NCI-H2196 (cell line): ENCODE measurements around the gene CTDNEP1.

ENCODE experiments used
- DNase-seq: peaks from one replicate; lab custom pipeline; 2025; ENCODE audit not compliant: unreplicated experiment; lab: John Stamatoyannopoulos, UW

CTDNEP1 gene

GRCh38 chr17:7232114-7232513, 19.4 kb downstream of the CTDNEP1 start:
- no peak for DNase-seq

GRCh38 chr17:7229504-7229903, 22.0 kb downstream of the CTDNEP1 start:
- DNase-seq, result no peak

- DNase-seq, result no peak
Measured at GRCh38 chr17:7228920-7229319, 22.6 kb downstream of the CTDNEP1 start.

GRCh38 chr17:7226721-7227710, 24.5 kb downstream of the CTDNEP1 start:
- no peak for DNase-seq

GRCh38 chr17:7225711-7226331, 25.7 kb downstream of the CTDNEP1 start:
- DNase-seq, result no peak

- no peak for DNase-seq
Measured at GRCh38 chr17:7224661-7225111, 26.8 kb downstream of the CTDNEP1 start.

- no peak for DNase-seq
Measured at GRCh38 chr17:7224110-7224509, 27.4 kb downstream of the CTDNEP1 start.

GRCh38 chr17:7223375-7223774, 28.2 kb downstream of the CTDNEP1 start:
- DNase-seq, result no peak

- DNase-seq, result no peak
Measured at GRCh38 chr17:7222972-7223292, 28.6 kb downstream of the CTDNEP1 start.

GRCh38 chr17:7222093-7222971, 29.2 kb downstream of the CTDNEP1 start:
- no peak for DNase-seq

- no peak for DNase-seq
Measured at GRCh38 chr17:7221278-7222092, 30.0 kb downstream of the CTDNEP1 start.

GRCh38 chr17:7220593-7221277, 30.8 kb downstream of the CTDNEP1 start:
- DNase-seq, result peak; percentile 33

- peak; percentile 56 for DNase-seq
Measured at GRCh38 chr17:7219812-7220592, 31.5 kb downstream of the CTDNEP1 start, which contains the start of the genes ACADVL and DLG4. ACADVL (plus strand) TSS chr17:7219938; CDS start chr17:7219985, 47 bp downstream. DLG4 (minus strand) TSS chr17:7219836.

- DNase-seq, result no peak
Measured at GRCh38 chr17:7219229-7219811, 32.2 kb downstream of the CTDNEP1 start.

- no peak for DNase-seq
Measured at GRCh38 chr17:7218758-7219157, 32.8 kb downstream of the CTDNEP1 start.

- DNase-seq, result no peak
Measured at GRCh38 chr17:7218166-7218565, 33.4 kb downstream of the CTDNEP1 start.

- peak; percentile 11 for DNase-seq
Measured at GRCh38 chr17:7217113-7217987, 34.2 kb downstream of the CTDNEP1 start.
